ENCODE data around the gene USP22. TPM values are rescaled to one million over a fixed set of nuclear protein-coding genes. Genes with fewer than 3 reads are reported as not detected.
A peak's percentile ranks its signal among the peaks of the same experiment; 100 is the strongest.

Gene USP22
- polyA plus RNA-seq, 3 donors = 20.4 to 69.9 (median 27.3) TPM

- peaks cover 100% of the 10 kb centered on the region for H4K20me1 ChIP-seq (ENCODE audit: insufficient read depth, low read length)
- TF ChIP-seq CTCF (IDR thresholded peaks at IDR 0.05) = no peak
These were observed 22.2 kb downstream of the USP22 start for GRCh38 chr17:21020622-21021021.

GRCh38 chr17:21019976-21020586, 22.7 kb downstream of the USP22 start:
- peak overlapping the region in 2 of 7 donors; percentile 35 to 66 for H3K27ac Mint-ChIP-seq
- peaks cover 90 to 91% of the 10 kb centered on the region in 2 donors for H3K36me3 Mint-ChIP-seq
- no peaks in the 10 kb centered on the region for H3K27me3 ChIP-seq (ENCODE audit: control insufficient read depth in 2 of 2, insufficient read depth in 2 of 2, low read length in 2 of 2)
- H3K4me3 ChIP-seq (replicated peaks in 1 of 3; ENCODE audit: low read depth in 2 of 3, low read length in 3 of 3) = no peak overlapping the region
- peak in 2 of 3 donors; percentile 12 to 21 for DNase-seq
- H3K4me1 Mint-ChIP-seq = no peaks in the 10 kb centered on the region
- H3K36me3 ChIP-seq (replicated peaks in 1 of 2; ENCODE audit: control insufficient read depth in 1 of 2, insufficient read depth in 2 of 2, low read length in 2 of 2) = peaks cover 94 to 96% of the 10 kb centered on the region in 2 donors
- intact Hi-C loops (cut with micrococcal nuclease) = loop anchor here in 1 of 2 donors (10.0 kb wide), 1 partner anchor 495 kb away; no protein-coding TSS in a partner anchor
- no peak overlapping the region for H3K27ac ChIP-seq (ENCODE audit: low read depth in 1 of 2, low read length in 2 of 2)
- H3K9ac ChIP-seq (ENCODE audit: insufficient read depth, low read length, poor library complexity, severe bottlenecking) = no peak overlapping the region
- no peak overlapping the region for H3K4me3 Mint-ChIP-seq
- peaks cover 100% of the 10 kb centered on the region for H4K20me1 ChIP-seq (ENCODE audit: insufficient read depth, low read length)
- no CpG with 5 or more reads among the region's 6 CpGs for WGBS (ENCODE audit: insufficient coverage)
- no peaks in the 10 kb centered on the region for H3K4me1 ChIP-seq (ENCODE audit: control insufficient read depth in 1 of 2, insufficient read depth in 2 of 2, low read length in 2 of 2)
- no peaks in the 10 kb centered on the region for H3K9me3 ChIP-seq (replicated peaks in 1 of 2; ENCODE audit: control insufficient read depth in 1 of 2, insufficient read depth in 1 of 2, low read length in 2 of 2)
- no peaks in the 10 kb centered on the region for H3K9me3 Mint-ChIP-seq
- H2AFZ ChIP-seq (ENCODE audit: insufficient read depth, low read depth, low read length, poor library complexity, severe bottlenecking) = no peak overlapping the region
- no peak overlapping the region for H3K4me2 ChIP-seq (replicated peaks; ENCODE audit: extremely low read depth, low read length, poor library complexity, severe bottlenecking)
- peak; percentile 19 for TF ChIP-seq CTCF (IDR thresholded peaks at IDR 0.05)
- H3K79me2 ChIP-seq (ENCODE audit: insufficient read depth, low read length) = peaks cover 86% of the 10 kb centered on the region
- no peaks in the 10 kb centered on the region for H3K27me3 Mint-ChIP-seq (ENCODE audit: low read depth in 3 of 3)

More at GRCh38 chr17:21020622-21021021, 22.2 kb downstream of the USP22 start:
- intact Hi-C loops (cut with micrococcal nuclease) = no loop called here
- H3K4me1 Mint-ChIP-seq = no peaks in the 10 kb centered on the region
- H3K27ac Mint-ChIP-seq = peak overlapping the region in 1 of 7 donors; percentile 66
- Histone ChIP-seq H3K4me1 (ENCODE audit: control insufficient read depth in 1 of 2, insufficient read depth in 2 of 2, low read length in 2 of 2) (no peaks in the 10 kb centered on the region), H3K27ac (ENCODE audit: low read depth in 1 of 2, low read length in 2 of 2) (no peak overlapping the region), H3K27me3 (ENCODE audit: control insufficient read depth in 2 of 2, insufficient read depth in 2 of 2, low read length in 2 of 2) (no peaks in the 10 kb centered on the region), H3K4me3 (replicated peaks in 1 of 3; ENCODE audit: low read depth in 2 of 3, low read length in 3 of 3) (no peak overlapping the region), H3K9me3 (replicated peaks in 1 of 2; ENCODE audit: control insufficient read depth in 1 of 2, insufficient read depth in 1 of 2, low read length in 2 of 2) (no peaks in the 10 kb centered on the region), H2AFZ (ENCODE audit: insufficient read depth, low read depth, low read length, poor library complexity, severe bottlenecking) (no peak overlapping the region), H3K79me2 (ENCODE audit: insufficient read depth, low read length) (peaks cover 86% of the 10 kb centered on the region), H3K36me3 (replicated peaks in 1 of 2; ENCODE audit: control insufficient read depth in 1 of 2, insufficient read depth in 2 of 2, low read length in 2 of 2) (peaks cover 94 to 96% of the 10 kb centered on the region in 2 donors), H3K4me2 (replicated peaks; ENCODE audit: extremely low read depth, low read length, poor library complexity, severe bottlenecking) (no peak overlapping the region), H3K9ac (ENCODE audit: insufficient read depth, low read length, poor library complexity, severe bottlenecking) (no peak overlapping the region)
- WGBS (ENCODE audit: insufficient coverage) = 85% methylated on average over 8 of the region's 10 CpGs
- H3K27me3 Mint-ChIP-seq (ENCODE audit: low read depth in 3 of 3) = no peaks in the 10 kb centered on the region
- no peak for DNase-seq
- H3K4me3 Mint-ChIP-seq = no peak overlapping the region
- no peaks in the 10 kb centered on the region for H3K9me3 Mint-ChIP-seq
- H3K36me3 Mint-ChIP-seq = peaks cover 90 to 91% of the 10 kb centered on the region in 2 donors

All from CD14-positive monocyte (primary cell).